H1 (cell line): ENCODE data around the gene FRMD4A. TPM values are rescaled to one million over a fixed set of nuclear protein-coding genes. Genes with fewer than 3 reads are reported as not detected.

ENCODE experiments used
- CTCF ChIA-PET: fragments of 300-600 bp; sonication (Branson Sonifier 250); formaldehyde crosslinking; loops from one replicate; lab custom pipeline; 2021; ENCODE audit not compliant: partially characterized antibody; lab: Charles Lee
- POLR2A ChIA-PET: fragments of 300-600 bp; sonication (Branson Sonifier 250); formaldehyde crosslinking; loops from one replicate; lab custom pipeline; 2021; ENCODE audit warnings: inconsistent platforms; ENCODE audit not compliant: partially characterized antibody; lab: Charles Lee
- DNase-seq, 2 experiments: peaks; one replicate each; pipeline versions ENCODE4 v3.0.0 to v3.0.0-alpha.2; 2010 to 2022; ENCODE audit warnings: low spot score in 2 of 2, low read depth in 1 of 2, mixed read lengths in 1 of 2
- FAIRE-seq: peaks from 2 replicates; lab custom pipeline; 2011; peaks lifted over from hg19 to GRCh38; lab: Jason Lieb, UNC
- H2AFZ ChIP-seq: 2 replicates; pipeline ENCODE4 v1.8.1; 2012; ENCODE audit warnings: low read length, inconsistent platforms
- H2AK5ac ChIP-seq: 2 replicates; pipeline ENCODE4 v1.6.1; 2013; ENCODE audit warnings: low read depth, low read length
- H2BK120ac ChIP-seq: replicated peaks from 2 replicates; pipeline ENCODE3; 2013; ENCODE audit warnings: low read depth, low read length, inconsistent platforms
- H2BK12ac ChIP-seq: 2 replicates; pipeline ENCODE4 v1.6.1; 2013; ENCODE audit warnings: low read depth, low read length
- H2BK15ac ChIP-seq: 2 replicates; pipeline ENCODE4 v1.6.1; 2013; ENCODE audit warnings: low read length
- H2BK20ac ChIP-seq: 2 replicates; pipeline ENCODE4 v1.6.1; 2013; ENCODE audit warnings: low read length
- H2BK5ac ChIP-seq: 2 replicates; pipeline ENCODE4 v1.6.1; 2013; ENCODE audit warnings: low read depth, low read length
- H3K14ac ChIP-seq: 2 replicates; pipeline ENCODE4 v1.6.1; 2013; ENCODE audit warnings: inconsistent platforms; ENCODE audit not compliant: insufficient read length
- H3K18ac ChIP-seq: 2 replicates; pipeline ENCODE4 v1.6.1; 2013; ENCODE audit warnings: low read length; ENCODE audit errors: extremely low read depth
- H3K23ac ChIP-seq: 2 replicates; pipeline ENCODE4 v1.6.1; 2013; ENCODE audit warnings: inconsistent platforms; ENCODE audit not compliant: insufficient read length
- H3K23me2 ChIP-seq: 2 replicates; pipeline ENCODE4 v1.6.1; 2013; ENCODE audit warnings: low read depth, low read length
- H3K27ac ChIP-seq: 2 replicates; pipeline ENCODE4 v1.6.1; 2011; ENCODE audit warnings: low read depth, low read length, inconsistent platforms
- H3K27me3 ChIP-seq, 4 experiments: replicated peaks in 1 of 4; 1 replicate in 1 of 4; 2 replicates in 3 of 4; pipeline versions ENCODE4 v1.6.1 to v1.8.1; 2011 to 2013; ENCODE audit warnings: low read length in 3 of 4, mild to moderate bottlenecking in 3 of 4, inconsistent platforms in 2 of 4, mixed read lengths in 2 of 4, moderate library complexity in 1 of 4; ENCODE audit not compliant: control insufficient read depth in 3 of 4, insufficient read depth in 3 of 4; ENCODE audit errors: extremely low read depth in 1 of 4
- H3K36me3 ChIP-seq, 4 experiments: 2 replicates each; pipeline versions ENCODE4 v1.6.1 to v1.8.1; 2011 to 2013; ENCODE audit warnings: mild to moderate bottlenecking in 4 of 4, low read length in 3 of 4, moderate library complexity in 2 of 4, control low read depth in 1 of 4, inconsistent platforms in 1 of 4; ENCODE audit not compliant: insufficient read depth in 4 of 4, control insufficient read depth in 2 of 4
- H3K4ac ChIP-seq: replicated peaks from 2 replicates; pipeline ENCODE3; 2013; ENCODE audit warnings: low read length, low read depth, mixed read lengths, inconsistent platforms; ENCODE audit not compliant: insufficient read length
- H3K4me1 ChIP-seq, 4 experiments: replicated peaks in 1 of 4; 1 replicate in 1 of 4; 2 replicates in 3 of 4; pipeline versions ENCODE4 v1.6.1 to v1.8.1; 2011 to 2013; ENCODE audit warnings: low read length in 3 of 4, inconsistent platforms in 2 of 4, mixed read lengths in 1 of 4; ENCODE audit not compliant: insufficient read depth in 4 of 4, control insufficient read depth in 3 of 4
- H3K4me2 ChIP-seq, 2 experiments: 2 replicates each; pipeline versions ENCODE4 v1.6.1 to v1.8.1; 2011 to 2013; ENCODE audit warnings: low read depth in 2 of 2, low read length in 2 of 2, control low read depth in 1 of 2, inconsistent platforms in 1 of 2, mild to moderate bottlenecking in 1 of 2; ENCODE audit not compliant: insufficient read depth in 1 of 2
- H3K4me3 ChIP-seq, 4 experiments: fragments of 200-600, 300-600 bp in 1 of 4; sonication (generic), shearing (Covaris generic), sonication (Bioruptor Twin) in 1 of 4; 2 replicates each; pipeline versions ENCODE4 v1.5.1 to v1.8.1; 2011 to 2016; ENCODE audit warnings: low read length in 4 of 4, low read depth in 3 of 4, control low read depth in 2 of 4, inconsistent platforms in 2 of 4, mild to moderate bottlenecking in 2 of 4, mixed read lengths in 1 of 4, moderate library complexity in 1 of 4; ENCODE audit not compliant: insufficient read depth in 2 of 4; ENCODE audit errors: extremely low read depth in 1 of 4
- H3K56ac ChIP-seq: replicated peaks from 2 replicates; pipeline ENCODE3; 2013; ENCODE audit warnings: low read depth, mild to moderate bottlenecking, mixed read lengths, low read length, inconsistent platforms; ENCODE audit not compliant: insufficient read length
- H3K79me1 ChIP-seq: 2 replicates; pipeline ENCODE4 v1.6.1; 2013; ENCODE audit warnings: low read depth, low read length, control low read depth
- H3K79me2 ChIP-seq, 2 experiments: 2 replicates each; pipeline versions ENCODE4 v1.6.1 to v1.8.1; 2012 to 2013; ENCODE audit warnings: low read length in 2 of 2, mild to moderate bottlenecking in 2 of 2, inconsistent platforms in 1 of 2; ENCODE audit not compliant: insufficient read depth in 2 of 2, control insufficient read depth in 1 of 2
- H3K9ac ChIP-seq, 4 experiments: replicated peaks in 1 of 4; 1 replicate in 1 of 4; 2 replicates in 3 of 4; pipeline versions ENCODE4 v1.6.1 to v1.8.1; 2011 to 2013; ENCODE audit warnings: low read depth in 3 of 4, low read length in 3 of 4, control low read depth in 2 of 4, mild to moderate bottlenecking in 2 of 4, moderate library complexity in 2 of 4, inconsistent platforms in 1 of 4; ENCODE audit errors: extremely low read depth in 1 of 4
- H3K9me3 ChIP-seq, 2 experiments: 2 replicates each; pipeline versions ENCODE4 v1.6.1 to v1.8.1; 2012 to 2013; ENCODE audit warnings: mild to moderate bottlenecking in 2 of 2, moderate library complexity in 2 of 2, control low read depth in 1 of 2, inconsistent platforms in 1 of 2, low read depth in 1 of 2, low read length in 1 of 2, mixed read lengths in 1 of 2; ENCODE audit not compliant: insufficient read depth in 2 of 2
- H4K20me1 ChIP-seq, 2 experiments: replicated peaks in 1 of 2; 2 replicates each; pipeline versions ENCODE3 to v1.8.1; 2011 to 2013; ENCODE audit warnings: inconsistent platforms in 2 of 2, low read length in 2 of 2, mild to moderate bottlenecking in 1 of 2; ENCODE audit not compliant: insufficient read depth in 2 of 2, control insufficient read depth in 1 of 2
- H4K5ac ChIP-seq: 2 replicates; pipeline ENCODE4 v1.6.1; 2013; ENCODE audit warnings: low read length, low read depth, mixed read lengths, inconsistent platforms; ENCODE audit not compliant: insufficient read length
- H4K8ac ChIP-seq: 2 replicates; pipeline ENCODE4 v1.8.0; 2013; ENCODE audit warnings: mild to moderate bottlenecking, moderate library complexity, low read length, inconsistent platforms; ENCODE audit not compliant: insufficient read depth; ENCODE audit errors: extremely low read depth
- H4K91ac ChIP-seq: replicated peaks from 2 replicates; pipeline ENCODE3; 2013; ENCODE audit warnings: low read length, mixed read lengths, inconsistent platforms; ENCODE audit not compliant: insufficient read length
- ATF3 ChIP-seq: IDR thresholded peaks from 2 replicates; pipeline ENCODE4 v1.6.1; 2011; ENCODE audit warnings: low read depth, mild to moderate bottlenecking, low read length; ENCODE audit not compliant: insufficient read depth
- BACH1 ChIP-seq: IDR thresholded peaks from 2 replicates; pipeline ENCODE4 v1.6.1; 2012; ENCODE audit warnings: low read length, improper control_type of control experiment
- EGR1 ChIP-seq: IDR thresholded peaks from 2 replicates; pipeline ENCODE4 v1.6.1; 2011; ENCODE audit warnings: low read depth, low read length, borderline replicate concordance
- RBBP5 ChIP-seq: IDR thresholded peaks from 2 replicates; pipeline ENCODE4 v1.7.1; 2012; ENCODE audit warnings: low read depth, mild to moderate bottlenecking, inconsistent platforms, low read length, moderate library complexity, borderline replicate concordance
- TAF1 ChIP-seq: IDR thresholded peaks from 2 replicates; pipeline ENCODE4 v1.6.1; 2011; ENCODE audit warnings: mild to moderate bottlenecking, low read depth, low read length
- TCF12 ChIP-seq: IDR thresholded peaks from 2 replicates; pipeline ENCODE4 v1.6.1; 2011; ENCODE audit warnings: low read depth, mild to moderate bottlenecking, low read length
- WGBS, 2 experiments: shearing (Covaris generic) in 1 of 2; methylation state at CpG; one replicate each; pipeline versions ENCODE4 v1.1.6 to v1.1.7; 2013 to 2015; ENCODE audit warnings: low lambda C conversion rate in 2 of 2, mixed read lengths in 2 of 2, inconsistent platforms in 1 of 2, low coverage in 1 of 2, missing lambda C conversion rate in 1 of 2; ENCODE audit not compliant: insufficient replicate concordance in 2 of 2, insufficient coverage in 1 of 2, insufficient read length in 1 of 2; ENCODE audit errors: extremely low coverage in 1 of 2, missing lambda C conversion rate in 1 of 2; 5-methylcytosine and 5-hydroxymethylcytosine counted together
- polyA plus RNA-seq, 7 experiments: library from polyadenylated mRNA; depleted of rRNA in 3 of 7; stranded (reverse) in 5 of 7; unstranded in 2 of 7; fragments of >200 nt in 5 of 7; fragments of 200-250 nt in 2 of 7; gene quantifications; 1 replicate in 5 of 7; 2 replicates in 1 of 7; 4 replicates in 1 of 7; pipeline versions ENCODE4 v1.2.1 to v1.2.3, GENCODE V29; 2011 to 2013; ENCODE audit warnings: missing spikeins in 2 of 7, mixed read lengths in 2 of 7
- total RNA-seq: library from RNA; stranded (reverse); fragmentation: NEBNext Ultra II Directional; extraction: Animal tissue kit (Norgen Biotek cat#: 25700); gene quantifications from 2 replicates; pipeline ENCODE4 v1.2.1, GENCODE V29; 2021
- TF ChIP-seq, protein P1 (sequence below): IDR thresholded peaks from 2 replicates; pipeline ENCODE4 v1.6.1; 2012; ENCODE audit warnings: inconsistent platforms

Gene FRMD4A
- total and polyA plus RNA-seq, 2 of the 8 experiments (the other 6 are each of a cell fraction or from before 2014, with no cell fraction given): 38.6 to 39.6 TPM

GRCh38 chr10:13621931-13622330, 708.8 kb downstream of the FRMD4A start:
- no peak overlapping the region for H2BK12ac ChIP-seq
- no peak for TF ChIP-seq RBBP5
- no peak for TF ChIP-seq TAF1
- TF ChIP-seq ATF3: no peak
- no peak for TF ChIP-seq EGR1
- no peak for TF ChIP-seq TCF12
- TF ChIP-seq, protein P1, sequence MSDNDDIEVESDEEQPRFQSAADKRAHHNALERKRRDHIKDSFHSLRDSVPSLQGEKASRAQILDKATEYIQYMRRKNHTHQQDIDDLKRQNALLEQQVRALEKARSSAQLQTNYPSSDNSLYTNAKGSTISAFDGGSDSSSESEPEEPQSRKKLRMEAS: no peak
- TF ChIP-seq BACH1: no peak

More at GRCh38 chr10:13621931-13622330, 708.8 kb downstream of the FRMD4A start:
- Histone ChIP-seq H4K5ac (no peak overlapping the region), H3K9ac (no peak overlapping the region), H4K8ac (no peak overlapping the region), H3K18ac (no peak overlapping the region), H3K4me3 (no peak overlapping the region), H2BK5ac (no peak overlapping the region), H4K20me1 (no peaks in the 10 kb centered on the region), H3K56ac (no peak overlapping the region), H3K9me3 (no peaks in the 10 kb centered on the region), H2BK15ac (no peak overlapping the region), H3K27me3 (no peaks in the 10 kb centered on the region), H3K79me2 (no peaks in the 10 kb centered on the region), H2AK5ac (no peak overlapping the region), H2BK20ac (no peak overlapping the region), H3K23me2 (no peaks in the 10 kb centered on the region), H3K4me1 (peaks cover 0 to 2% (median 0%) of the 10 kb centered on the region in 4 experiments; a peak in 1 of 7 replicates), H3K14ac (no peak overlapping the region), H3K4me2 (no peak overlapping the region), H2AFZ (no peak overlapping the region), H3K36me3 (no peaks in the 10 kb centered on the region), H3K79me1 (no peaks in the 10 kb centered on the region; the same call in 1 of the 2 replicates), H3K23ac (no peak overlapping the region), H2BK120ac (no peak overlapping the region), H4K91ac (no peak overlapping the region), H3K27ac (no peak overlapping the region), H3K4ac (no peak overlapping the region)
- FAIRE-seq (no peak), DNase-seq (no peak)
- CTCF ChIA-PET: interaction anchor here (1.3 kb wide), 1 partner anchor 8 kb away, joined by 3 read pairs; no protein-coding TSS in a partner anchor
- POLR2A ChIA-PET: interaction anchor here (1.3 kb wide), 1 partner anchor 10 kb away, joined by 3 read pairs; no protein-coding TSS in a partner anchor
- 65% methylated on average over 2 of the region's 2 CpGs; no CpG with 5 or more reads in 1 of the 2 experiments for WGBS, 2 experiments
